H9 (cell line): ENCODE data around the gene NAA20. TPM values are rescaled to one million over a fixed set of nuclear protein-coding genes. Genes with fewer than 3 reads are reported as not detected.

Source experiments
- DNase-seq: peaks from one replicate; pipeline ENCODE4 v3.0.0-alpha.2; 2017
- H2AFZ ChIP-seq: one replicate; pipeline ENCODE4 v1.6.1; 2013; ENCODE audit warnings: mild to moderate bottlenecking, low read length, control low read depth, moderate library complexity
- H2AK5ac ChIP-seq: 2 replicates; pipeline ENCODE4 v1.6.1; 2013; ENCODE audit warnings: low read length, control low read depth, mixed read lengths; ENCODE audit not compliant: insufficient read length
- H2BK120ac ChIP-seq: one replicate; pipeline ENCODE4 v1.6.1; 2013; ENCODE audit warnings: low read depth, mild to moderate bottlenecking, low read length, control low read depth, inconsistent platforms; ENCODE audit not compliant: poor library complexity, severe bottlenecking
- H2BK12ac ChIP-seq: 2 replicates; pipeline ENCODE4 v1.6.1; 2013; ENCODE audit warnings: low read length, control low read depth, mixed read lengths, low read depth; ENCODE audit not compliant: insufficient read length
- H2BK15ac ChIP-seq: 2 replicates; pipeline ENCODE4 v1.6.1; 2013; ENCODE audit warnings: low read depth, low read length, control low read depth
- H2BK20ac ChIP-seq: one replicate; pipeline ENCODE4 v1.6.1; 2013; ENCODE audit warnings: low read depth, mild to moderate bottlenecking, low read length, control low read depth, inconsistent platforms; ENCODE audit not compliant: poor library complexity, severe bottlenecking
- H2BK5ac ChIP-seq: 2 replicates; pipeline ENCODE4 v1.6.1; 2013; ENCODE audit warnings: low read length, control low read depth, mixed read lengths; ENCODE audit not compliant: insufficient read length
- H3K14ac ChIP-seq: 2 replicates; pipeline ENCODE4 v1.6.1; 2013; ENCODE audit warnings: low read length, control low read depth; ENCODE audit not compliant: insufficient read depth
- H3K18ac ChIP-seq: 2 replicates; pipeline ENCODE4 v1.6.1; 2013; ENCODE audit warnings: low read depth, mild to moderate bottlenecking, mixed read lengths, low read length, control low read depth; ENCODE audit not compliant: insufficient read length
- H3K23ac ChIP-seq: 2 replicates; pipeline ENCODE4 v1.6.1; 2013; ENCODE audit warnings: low read length, control low read depth, mixed read lengths, low read depth; ENCODE audit not compliant: insufficient read length
- H3K23me2 ChIP-seq: 2 replicates; pipeline ENCODE4 v1.6.1; 2013; ENCODE audit warnings: low read depth, mild to moderate bottlenecking, mixed read lengths, low read length, control low read depth; ENCODE audit not compliant: insufficient read length, poor library complexity, severe bottlenecking
- H3K27ac ChIP-seq: 2 replicates; pipeline ENCODE4 v1.5.1; 2013; ENCODE audit warnings: low read length, control low read depth, mixed read lengths, low read depth; ENCODE audit not compliant: insufficient read length
- H3K27me3 ChIP-seq: 2 replicates; pipeline ENCODE4 v1.6.1; 2013; ENCODE audit warnings: low read length, control low read depth, inconsistent platforms; ENCODE audit not compliant: insufficient read depth
- H3K4ac ChIP-seq: 2 replicates; pipeline ENCODE4 v1.6.1; 2013; ENCODE audit warnings: low read depth, mild to moderate bottlenecking, control low read depth, inconsistent platforms, low read length, moderate library complexity
- H3K4me1 ChIP-seq: 2 replicates; pipeline ENCODE4 v1.6.1; 2013; ENCODE audit warnings: low read length, control low read depth, inconsistent platforms; ENCODE audit not compliant: insufficient read depth
- H3K4me2 ChIP-seq: 2 replicates; pipeline ENCODE4 v1.6.1; 2013; ENCODE audit warnings: low read length, control low read depth, mixed read lengths; ENCODE audit not compliant: insufficient read length, insufficient read depth
- H3K56ac ChIP-seq: 2 replicates; pipeline ENCODE4 v1.6.1; 2013; ENCODE audit warnings: low read depth, mild to moderate bottlenecking, mixed read lengths, low read length, control low read depth; ENCODE audit not compliant: insufficient read length
- H3K79me1 ChIP-seq: 2 replicates; pipeline ENCODE4 v1.6.1; 2013; ENCODE audit warnings: low read depth, mild to moderate bottlenecking, moderate library complexity, low read length, control low read depth, inconsistent platforms; ENCODE audit not compliant: insufficient read depth, poor library complexity, severe bottlenecking
- H3K79me2 ChIP-seq: 2 replicates; pipeline ENCODE4 v1.6.1; 2013; ENCODE audit warnings: low read length, control low read depth, inconsistent platforms; ENCODE audit not compliant: insufficient read depth
- H3K9ac ChIP-seq: 2 replicates; pipeline ENCODE4 v1.6.1; 2013; ENCODE audit warnings: low read length, control low read depth, mixed read lengths; ENCODE audit not compliant: insufficient read length; ENCODE audit errors: extremely low read depth
- H3K9me3 ChIP-seq: one replicate; pipeline ENCODE4 v1.6.1; 2013; ENCODE audit warnings: low read depth, low read length, inconsistent platforms; ENCODE audit not compliant: control insufficient read depth
- H3T11ph ChIP-seq: one replicate; pipeline ENCODE4 v1.6.1; 2013; ENCODE audit warnings: mild to moderate bottlenecking, low read length, control low read depth, inconsistent platforms
- H4K20me1 ChIP-seq: one replicate; pipeline ENCODE4 v1.6.1; 2013; ENCODE audit not compliant: control insufficient read depth, insufficient read length, insufficient read depth
- H4K5ac ChIP-seq: 2 replicates; pipeline ENCODE4 v1.6.1; 2013; ENCODE audit warnings: low read depth, mild to moderate bottlenecking, mixed read lengths, low read length, control low read depth; ENCODE audit not compliant: insufficient read length
- H4K8ac ChIP-seq: replicated peaks from 2 replicates; pipeline ENCODE4 v1.6.1; 2013; ENCODE audit warnings: low read length, control low read depth, mixed read lengths, low read depth; ENCODE audit not compliant: insufficient read length
- H4K91ac ChIP-seq: 2 replicates; pipeline ENCODE4 v1.6.1; 2013; ENCODE audit warnings: low read depth, mild to moderate bottlenecking, moderate library complexity, mixed read lengths, low read length, control low read depth; ENCODE audit not compliant: insufficient read length
- H3K27ac Mint-ChIP-seq, 3 experiments: 2 replicates in 2 of 3; 3 replicates in 1 of 3; pipeline ENCODE4 v1.8.0; 2020 to 2021; ENCODE audit warnings: mixed read lengths in 3 of 3, mild to moderate bottlenecking in 1 of 3, moderate library complexity in 1 of 3
- H3K27me3 Mint-ChIP-seq: 2 replicates; pipeline ENCODE4 v1.8.0; 2021; ENCODE audit warnings: low read depth, mild to moderate bottlenecking, moderate library complexity, mixed read lengths
- H3K36me3 Mint-ChIP-seq, 3 experiments: 2 replicates in 2 of 3; 3 replicates in 1 of 3; pipeline ENCODE4 v1.8.0; 2020 to 2021; ENCODE audit warnings: low read depth in 3 of 3, mixed read lengths in 3 of 3; ENCODE audit not compliant: insufficient read depth in 1 of 3
- H3K4me1 Mint-ChIP-seq, 2 experiments: 2 replicates each; pipeline ENCODE4 v1.8.0; 2020; ENCODE audit warnings: mixed read lengths in 2 of 2
- H3K4me3 Mint-ChIP-seq, 2 experiments: 2 replicates in 1 of 2; 3 replicates in 1 of 2; pipeline ENCODE4 v1.8.0; 2020 to 2021; ENCODE audit warnings: mild to moderate bottlenecking in 2 of 2, mixed read lengths in 2 of 2, moderate library complexity in 1 of 2
- H3K9me3 Mint-ChIP-seq, 2 experiments: 2 replicates in 1 of 2; 3 replicates in 1 of 2; pipeline ENCODE4 v1.8.0; 2020; ENCODE audit warnings: mild to moderate bottlenecking in 2 of 2, mixed read lengths in 2 of 2, moderate library complexity in 1 of 2
- WGBS: extraction: QIAGEN DNeasy Blood & Tissue Kit; methylation state at CpG from one replicate; pipeline ENCODE4 v1.1.7; 2013; ENCODE audit warnings: missing lambda C conversion rate, low lambda C conversion rate, mixed read lengths; ENCODE audit not compliant: insufficient read length; ENCODE audit errors: extremely low coverage; 5-methylcytosine and 5-hydroxymethylcytosine counted together
- total RNA-seq: library from RNA; stranded (reverse); gene quantifications from 2 replicates; pipeline ENCODE4 v1.2.1, GENCODE V29; 2021
- TF ChIP-seq, protein P1 (sequence below): fragments of 200-600 bp; sonication (generic); conservative IDR thresholded peaks from 3 replicates; pipeline ENCODE4 v1.8.0; 2021; ENCODE audit warnings: antibody characterized with exemption, mild to moderate bottlenecking

NAA20 gene
- total RNA-seq, 1 experiment from 2014 or later: 48.1 TPM

DNA sequence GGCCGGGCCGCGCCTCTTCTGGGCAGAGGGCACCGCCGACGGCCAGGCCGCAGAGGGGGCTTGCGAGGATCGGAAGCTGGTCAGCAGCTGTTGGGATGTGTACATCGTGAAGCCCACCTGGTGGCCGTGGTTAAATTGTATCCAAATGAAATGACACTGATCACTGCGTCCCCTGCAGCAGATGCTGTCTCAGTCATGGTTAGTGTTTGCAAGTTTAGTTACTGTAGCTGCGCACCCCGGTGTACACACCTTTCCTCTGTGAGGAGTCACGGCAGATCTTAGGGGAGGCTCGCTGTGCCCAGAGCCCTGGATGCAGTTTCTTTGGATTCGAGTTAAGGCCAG is 653 bp downstream of the NAA20 start:
- no peak for DNase-seq

More for the DNA sequence above, 653 bp downstream of the NAA20 start:
- Histone ChIP-seq H2BK15ac (no peak overlapping the region), H3K27me3 (no peaks in the 10 kb centered on the region), H4K20me1 (no peaks in the 10 kb centered on the region), H3K27ac (no peak overlapping the region), H3K23me2 (no peaks in the 10 kb centered on the region), H2AFZ (no peak overlapping the region), H2BK12ac (no peak overlapping the region), H3K9ac (peak overlapping the region; percentile 39), H2BK5ac (no peak overlapping the region), H4K8ac (no peak overlapping the region), H2AK5ac (no peak overlapping the region), H4K5ac (no peak overlapping the region), H3K9me3 (no peaks in the 10 kb centered on the region), H3K23ac (no peak overlapping the region), H3K4ac (no peak overlapping the region), H3K79me2 (peaks cover 11% of the 10 kb centered on the region; the same call in 1 of the 2 replicates), H4K91ac (no peak overlapping the region), H3K4me1 (peaks cover 2% of the 10 kb centered on the region; the same call in 1 of the 2 replicates), H3K79me1 (peaks cover 6% of the 10 kb centered on the region), H2BK20ac (no peak overlapping the region), H3K18ac (no peak overlapping the region), H2BK120ac (no peak overlapping the region), H3T11ph (no peak overlapping the region), H3K56ac (no peak overlapping the region), H3K14ac (no peak overlapping the region), H3K4me2 (peak overlapping the region; percentile 44)
- H3K27me3 Mint-ChIP-seq: no peaks in the 10 kb centered on the region; the same call in 1 of the 2 replicates
- peaks cover 16 to 27% of the 10 kb centered on the region in 2 experiments for H3K4me1 Mint-ChIP-seq
- H3K9me3 Mint-ChIP-seq: no peaks in the 10 kb centered on the region
- TF ChIP-seq, protein P1, sequence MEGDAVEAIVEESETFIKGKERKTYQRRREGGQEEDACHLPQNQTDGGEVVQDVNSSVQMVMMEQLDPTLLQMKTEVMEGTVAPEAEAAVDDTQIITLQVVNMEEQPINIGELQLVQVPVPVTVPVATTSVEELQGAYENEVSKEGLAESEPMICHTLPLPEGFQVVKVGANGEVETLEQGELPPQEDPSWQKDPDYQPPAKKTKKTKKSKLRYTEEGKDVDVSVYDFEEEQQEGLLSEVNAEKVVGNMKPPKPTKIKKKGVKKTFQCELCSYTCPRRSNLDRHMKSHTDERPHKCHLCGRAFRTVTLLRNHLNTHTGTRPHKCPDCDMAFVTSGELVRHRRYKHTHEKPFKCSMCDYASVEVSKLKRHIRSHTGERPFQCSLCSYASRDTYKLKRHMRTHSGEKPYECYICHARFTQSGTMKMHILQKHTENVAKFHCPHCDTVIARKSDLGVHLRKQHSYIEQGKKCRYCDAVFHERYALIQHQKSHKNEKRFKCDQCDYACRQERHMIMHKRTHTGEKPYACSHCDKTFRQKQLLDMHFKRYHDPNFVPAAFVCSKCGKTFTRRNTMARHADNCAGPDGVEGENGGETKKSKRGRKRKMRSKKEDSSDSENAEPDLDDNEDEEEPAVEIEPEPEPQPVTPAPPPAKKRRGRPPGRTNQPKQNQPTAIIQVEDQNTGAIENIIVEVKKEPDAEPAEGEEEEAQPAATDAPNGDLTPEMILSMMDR: 0 out of 3 replicates have a peak, but pooled peaks have one; percentile 16
- H3K36me3 Mint-ChIP-seq: peaks cover 0 to 8% (median 6%) of the 10 kb centered on the region in 3 experiments; a peak in 4 of 7 replicates
- H3K4me3 Mint-ChIP-seq: peak overlapping the region; percentile 83 to 88
- peak overlapping the region in 1 of 3 experiments; percentile 77; a peak in 2 of 7 replicates for H3K27ac Mint-ChIP-seq
- WGBS: no CpG with 5 or more reads among the region's 17 CpGs
